Fibroblast of lung (primary cell): ENCODE measurements around the gene CNNM4. TPM values are rescaled to one million over a fixed set of nuclear protein-coding genes. Genes with fewer than 3 reads are reported as not detected.

Source experiments
- DNase-seq, 2 donors: peaks; one replicate each; pipeline versions ENCODE4 v3.0.0 to v3.0.0-alpha.2; 2010; ENCODE audit warnings: low read depth in 2 of 2
- H2AFZ ChIP-seq: 2 replicates; pipeline ENCODE4 v1.5.1; 2012; ENCODE audit warnings: low read length, control low read depth, inconsistent platforms
- H3K27ac ChIP-seq: 2 replicates; pipeline ENCODE4 v1.5.1; 2011; ENCODE audit warnings: low read length, control low read depth; ENCODE audit not compliant: insufficient read depth
- H3K27me3 ChIP-seq: 2 replicates; pipeline ENCODE4 v1.5.1; 2011; ENCODE audit warnings: mild to moderate bottlenecking, low read length; ENCODE audit not compliant: control insufficient read depth, insufficient read depth
- H3K36me3 ChIP-seq: 2 replicates; pipeline ENCODE4 v1.5.1; 2011; ENCODE audit warnings: low read length; ENCODE audit not compliant: control insufficient read depth, insufficient read depth
- H3K4me1 ChIP-seq: 2 replicates; pipeline ENCODE4 v1.5.1; 2011; ENCODE audit warnings: low read length; ENCODE audit not compliant: control insufficient read depth, insufficient read depth; ENCODE audit errors: extremely low read depth
- H3K4me2 ChIP-seq: 2 replicates; pipeline ENCODE4 v1.5.1; 2011; ENCODE audit warnings: low read length, control low read depth; ENCODE audit not compliant: insufficient read depth; ENCODE audit errors: extremely low read depth
- H3K4me3 ChIP-seq, 4 experiments: fragments of 200-600 bp in 1 of 4; sonication (generic) in 1 of 4; replicated peaks in 1 of 4; 2 replicates each; pipeline ENCODE4 v1.5.1; 2011 to 2016; ENCODE audit warnings: low read length in 4 of 4, low read depth in 3 of 4, mild to moderate bottlenecking in 3 of 4, control low read depth in 2 of 4, inconsistent platforms in 1 of 4, mixed read lengths in 1 of 4; ENCODE audit not compliant: insufficient read depth in 1 of 4; ENCODE audit errors: control extremely low read depth in 1 of 4
- H3K79me2 ChIP-seq: 2 replicates; pipeline ENCODE4 v1.5.1; 2012; ENCODE audit warnings: mild to moderate bottlenecking, low read length, inconsistent platforms; ENCODE audit not compliant: control insufficient read depth, insufficient read depth
- H3K9ac ChIP-seq: 2 replicates; pipeline ENCODE4 v1.5.1; 2011; ENCODE audit warnings: mild to moderate bottlenecking, low read length, control low read depth; ENCODE audit not compliant: insufficient read depth
- H3K9me3 ChIP-seq: 2 replicates; pipeline ENCODE4 v1.5.1; 2012; ENCODE audit warnings: low read depth, low read length; ENCODE audit not compliant: control insufficient read depth, insufficient read depth
- H4K20me1 ChIP-seq: 2 replicates; pipeline ENCODE4 v1.5.1; 2011; ENCODE audit warnings: low read length; ENCODE audit not compliant: control insufficient read depth, insufficient read depth; ENCODE audit errors: extremely low read depth
- EZH2 ChIP-seq: IDR thresholded peaks from 2 replicates; pipeline ENCODE4 v1.5.1; 2012; ENCODE audit warnings: low read length, control low read depth, mild to moderate bottlenecking; ENCODE audit errors: missing control alignments
- polyA plus RNA-seq, 2 donors: library from polyadenylated mRNA; depleted of rRNA in 1 of 2; stranded (reverse) in 1 of 2; unstranded in 1 of 2; fragments of >200 nt; gene quantifications; 2 replicates each; pipeline ENCODE4 v1.2.1, GENCODE V29; 2011 to 2012; ENCODE audit warnings: missing spikeins in 1 of 2
- total RNA-seq: library from RNA; depleted of rRNA; stranded (reverse); fragments of >200 nt; gene quantifications from 2 replicates; pipeline ENCODE4 v1.2.1, GENCODE V29; 2014
- TF ChIP-seq, protein P1 (sequence below), 2 donors: IDR thresholded peaks in 1 of 2; conservative IDR thresholded peaks in 1 of 2; 1 replicate in 1 of 2; 2 replicates in 1 of 2; pipeline ENCODE4 v1.5.1; 2011 to 2012; ENCODE audit warnings: low read length in 2 of 2, control low read depth in 1 of 2, inconsistent platforms in 1 of 2, low read depth in 1 of 2, mild to moderate bottlenecking in 1 of 2

Gene CNNM4
- total and polyA plus RNA-seq, 2 donors (not counting 1 experiment from before 2014, with no cell fraction given) = 3.3 to 3.5 TPM

- no peak overlapping the region for H3K4me3 ChIP-seq
- H3K36me3 ChIP-seq = no peaks in the 10 kb centered on the region
- H3K4me1 ChIP-seq = peaks cover 7% of the 10 kb centered on the region
- H4K20me1 ChIP-seq = no peaks in the 10 kb centered on the region
- H3K79me2 ChIP-seq = peaks cover 3% of the 10 kb centered on the region
- no peak overlapping the region for H2AFZ ChIP-seq
- H3K9ac ChIP-seq = no peak overlapping the region
- no peak overlapping the region for H3K4me2 ChIP-seq
- no peaks in the 10 kb centered on the region for H3K9me3 ChIP-seq
- H3K27ac ChIP-seq = no peak overlapping the region
- TF ChIP-seq, protein P1, sequence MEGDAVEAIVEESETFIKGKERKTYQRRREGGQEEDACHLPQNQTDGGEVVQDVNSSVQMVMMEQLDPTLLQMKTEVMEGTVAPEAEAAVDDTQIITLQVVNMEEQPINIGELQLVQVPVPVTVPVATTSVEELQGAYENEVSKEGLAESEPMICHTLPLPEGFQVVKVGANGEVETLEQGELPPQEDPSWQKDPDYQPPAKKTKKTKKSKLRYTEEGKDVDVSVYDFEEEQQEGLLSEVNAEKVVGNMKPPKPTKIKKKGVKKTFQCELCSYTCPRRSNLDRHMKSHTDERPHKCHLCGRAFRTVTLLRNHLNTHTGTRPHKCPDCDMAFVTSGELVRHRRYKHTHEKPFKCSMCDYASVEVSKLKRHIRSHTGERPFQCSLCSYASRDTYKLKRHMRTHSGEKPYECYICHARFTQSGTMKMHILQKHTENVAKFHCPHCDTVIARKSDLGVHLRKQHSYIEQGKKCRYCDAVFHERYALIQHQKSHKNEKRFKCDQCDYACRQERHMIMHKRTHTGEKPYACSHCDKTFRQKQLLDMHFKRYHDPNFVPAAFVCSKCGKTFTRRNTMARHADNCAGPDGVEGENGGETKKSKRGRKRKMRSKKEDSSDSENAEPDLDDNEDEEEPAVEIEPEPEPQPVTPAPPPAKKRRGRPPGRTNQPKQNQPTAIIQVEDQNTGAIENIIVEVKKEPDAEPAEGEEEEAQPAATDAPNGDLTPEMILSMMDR (conservative IDR thresholded peaks at IDR 0.05 in 1 of 2, IDR thresholded peaks at IDR 0.05 in 1 of 2; ENCODE audit: low read depth in 1 of 2, low read length in 2 of 2) = no peak
- TF ChIP-seq EZH2 = no peak
- DNase-seq = no peak
- H3K27me3 ChIP-seq = no peaks in the 10 kb centered on the region
These were observed 53.0 kb downstream of the CNNM4 start for GRCh38 chr2:96813656-96814055.

GRCh38 chr2:96815326-96816126, 54.8 kb downstream of the CNNM4 start:
- Histone ChIP-seq H3K4me2 (peak overlapping the region; percentile 84), H3K9me3 (no peaks in the 10 kb centered on the region), H3K9ac (peak overlapping the region; percentile 26), H4K20me1 (no peaks in the 10 kb centered on the region), H3K4me3 (peak overlapping the region; percentile 51 to 69 (median 61)), H3K27me3 (no peaks in the 10 kb centered on the region), H3K79me2 (peaks cover 3% of the 10 kb centered on the region), H3K4me1 (peaks cover 7% of the 10 kb centered on the region), H2AFZ (peak overlapping the region; percentile 70), H3K36me3 (no peaks in the 10 kb centered on the region), H3K27ac (peak overlapping the region; percentile 36)
- TF ChIP-seq, protein P1 (conservative IDR thresholded peaks at IDR 0.05 in 1 of 2, IDR thresholded peaks at IDR 0.05 in 1 of 2; ENCODE audit: low read depth in 1 of 2, low read length in 2 of 2) = no peak
- TF ChIP-seq EZH2 = no peak
- DNase-seq = peak; percentile 57 to 67

DNA sequence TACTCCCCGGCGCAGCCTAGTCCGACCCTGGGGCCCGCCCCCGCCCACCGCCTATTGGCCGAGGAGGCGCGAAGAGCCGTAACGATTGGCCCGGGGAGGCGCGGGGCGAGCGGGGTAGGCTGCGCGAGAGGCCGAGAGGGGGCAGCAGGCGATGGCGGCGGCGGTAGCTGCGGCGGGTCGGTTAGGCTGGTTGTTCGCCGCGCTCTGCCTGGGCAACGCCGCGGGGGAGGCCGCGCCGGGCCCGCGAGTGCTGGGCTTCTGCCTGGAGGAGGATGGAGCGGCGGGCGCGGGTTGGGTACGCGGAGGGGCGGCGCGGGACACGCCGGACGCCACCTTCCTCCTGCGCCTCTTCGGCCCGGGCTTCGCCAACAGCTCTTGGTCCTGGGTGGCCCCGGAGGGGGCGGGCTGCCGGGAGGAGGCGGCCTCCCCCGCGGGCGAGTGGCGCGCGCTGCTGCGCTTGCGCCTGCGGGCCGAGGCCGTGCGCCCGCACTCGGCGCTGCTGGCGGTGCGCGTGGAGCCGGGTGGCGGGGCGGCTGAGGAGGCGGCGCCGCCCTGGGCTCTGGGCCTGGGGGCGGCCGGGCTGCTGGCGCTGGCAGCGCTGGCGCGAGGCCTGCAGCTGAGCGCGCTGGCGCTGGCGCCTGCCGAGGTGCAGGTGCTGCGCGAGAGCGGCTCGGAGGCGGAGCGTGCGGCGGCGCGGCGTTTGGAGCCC, 55.6 kb downstream of the CNNM4 start, which contains the start of gene CNNM3:
TSS of gene CNNM3 (plus strand) at position 142 of the 709 bp plus-strand sequence. CDS start at position 152, 10 bp downstream.
- Histone ChIP-seq H3K4me3 (peak within 1 kb of the TSS; percentile 60 to 71 (median 66)), H3K27ac (peak within 1 kb of the TSS; percentile 36), H3K9ac (peak within 1 kb of the TSS; percentile 62), H3K36me3 (no peaks in the 10 kb centered on the region), H3K79me2 (peaks cover 3% of the 10 kb centered on the region), H3K4me2 (peak within 1 kb of the TSS; percentile 98), H3K27me3 (no peaks in the 10 kb centered on the region), H3K4me1 (peaks cover 7% of the 10 kb centered on the region), H2AFZ (peak within 1 kb of the TSS; percentile 70), H3K9me3 (no peaks in the 10 kb centered on the region), H4K20me1 (no peaks in the 10 kb centered on the region)
- TF ChIP-seq, protein P1 (conservative IDR thresholded peaks at IDR 0.05 in 1 of 2, IDR thresholded peaks at IDR 0.05 in 1 of 2; ENCODE audit: low read depth in 1 of 2, low read length in 2 of 2) = peak; percentile 29 to 41
- no peak for TF ChIP-seq EZH2
- peak; percentile 89 to 93 for DNase-seq
